HepG2 (cell line): ENCODE measurements around the gene P3R3URF. TPM values are rescaled to one million over a fixed set of nuclear protein-coding genes. Genes with fewer than 3 reads are reported as not detected.

ENCODE experiments used
- ELF1 ChIP-seq: sonication (generic); formaldehyde crosslinking; IDR thresholded peaks from 2 replicates; pipeline ENCODE4 v1.4.0; 2020; ENCODE audit warnings: missing genetic modification reagents
- GFI1 ChIP-seq: sonication (generic); formaldehyde crosslinking; IDR thresholded peaks from 2 replicates; pipeline ENCODE4 v1.5.0; 2020; ENCODE audit warnings: missing genetic modification reagents, mild to moderate bottlenecking, borderline replicate concordance
- PRDM10 ChIP-seq: sonication (generic); formaldehyde crosslinking; IDR thresholded peaks from 2 replicates; pipeline ENCODE4 v1.4.0; 2020; ENCODE audit warnings: low read depth, missing genetic modification reagents
- SOX13 ChIP-seq, 3 experiments: fragments of 450-650 bp in 1 of 3; sonication (generic) in 1 of 3; formaldehyde crosslinking in 1 of 3; IDR thresholded peaks in 2 of 3; conservative IDR thresholded peaks in 1 of 3; 2 replicates each; pipeline versions ENCODE4 v1.5.0 to v1.6.1; 2016 to 2020; ENCODE audit warnings: antibody characterized with exemption in 1 of 3, mild to moderate bottlenecking in 1 of 3, missing compliant biosample characterization in 1 of 3, missing genetic modification reagents in 1 of 3, moderate library complexity in 1 of 3
- ZMYM2 ChIP-seq: sonication (generic); formaldehyde crosslinking; IDR thresholded peaks from 2 replicates; pipeline ENCODE4 v1.8.0; 2022; ENCODE audit warnings: mild to moderate bottlenecking, missing genetic modification reagents
- ZNF232 ChIP-seq: sonication (generic); formaldehyde crosslinking; IDR thresholded peaks from 2 replicates; pipeline ENCODE4 v1.4.0; 2020; ENCODE audit warnings: missing genetic modification reagents, borderline replicate concordance
- ZNF333 ChIP-seq: sonication (generic); formaldehyde crosslinking; IDR thresholded peaks from 2 replicates; pipeline ENCODE4 v1.4.0; 2020; ENCODE audit warnings: mild to moderate bottlenecking, missing genetic modification reagents, borderline replicate concordance
- ZNF451 ChIP-seq: sonication (generic); formaldehyde crosslinking; IDR thresholded peaks from 2 replicates; pipeline ENCODE4 v1.5.0; 2020; ENCODE audit warnings: mild to moderate bottlenecking, missing genetic modification reagents
- ZNF549 ChIP-seq: sonication (generic); formaldehyde crosslinking; IDR thresholded peaks from 2 replicates; pipeline ENCODE4 v1.5.0; 2020; ENCODE audit warnings: missing genetic modification reagents
- ZNF557 ChIP-seq: sonication (generic); formaldehyde crosslinking; IDR thresholded peaks from 2 replicates; pipeline ENCODE4 v1.4.0; 2020; ENCODE audit warnings: missing genetic modification reagents
- ZNF674 ChIP-seq: sonication (generic); formaldehyde crosslinking; IDR thresholded peaks from 2 replicates; pipeline ENCODE4 v1.5.0; 2020; ENCODE audit warnings: low read depth, mild to moderate bottlenecking, missing genetic modification reagents
- ZNF775 ChIP-seq: sonication (generic); formaldehyde crosslinking; IDR thresholded peaks from 2 replicates; pipeline ENCODE4 v1.4.0; 2020; ENCODE audit warnings: missing genetic modification reagents, mild to moderate bottlenecking, moderate library complexity, borderline replicate concordance
- polyA plus RNA-seq, 8 experiments: library from polyadenylated mRNA; depleted of rRNA in 3 of 8; stranded (reverse) in 7 of 8; unstranded in 1 of 8; fragments of >200 nt; fragmentation: Illumina TruSeq in 4 of 8; extraction: Trizol in 4 of 8; gene quantifications; 2 replicates each; pipeline versions ENCODE4 v1.2.1 to v1.2.3, GENCODE V29; 2011 to 2016; ENCODE audit warnings: low read depth in 4 of 8, missing spikeins in 1 of 8, mixed read lengths in 1 of 8; ENCODE audit not compliant: insufficient read depth in 1 of 8
- total RNA-seq, 5 experiments: library from RNA; depleted of rRNA; stranded (reverse); fragments of >200 nt; fragmentation: Illumina TruSeq; extraction: Trizol; gene quantifications; 2 replicates each; pipeline ENCODE4 v1.2.3, GENCODE V29; 2016; ENCODE audit warnings: low read depth in 1 of 5
- TF ChIP-seq, protein P1 (sequence below): sonication (generic); formaldehyde crosslinking; IDR thresholded peaks from 2 replicates; pipeline ENCODE4 v1.4.0; 2020; ENCODE audit warnings: missing genetic modification reagents
- TF ChIP-seq, protein P2 (sequence below): IDR thresholded peaks from 2 replicates; pipeline ENCODE4 v1.6.1; 2018; ENCODE audit warnings: missing genetic modification reagents, mild to moderate bottlenecking, missing compliant biosample characterization
- TF ChIP-seq, protein P3 (sequence below): sonication (generic); formaldehyde crosslinking; IDR thresholded peaks from 2 replicates; pipeline ENCODE4 v1.4.0; 2020; ENCODE audit warnings: missing genetic modification reagents

The P3R3URF gene
- total and polyA plus RNA-seq, 2 of the 13 experiments (the other 11 are each of a cell fraction or from before 2014, with no cell fraction given) = not detected

- peak; percentile 33; the same call in 1 of the 2 replicates for TF ChIP-seq SOX13 (IDR thresholded peaks at IDR 0.05)
- peak in 1 of 2 experiments; percentile 56; a peak in 1 of 4 replicates for TF ChIP-seq SOX13 (CRISPR knock-in tag; conservative IDR thresholded peaks at IDR 0.05 in 1 of 2, IDR thresholded peaks at IDR 0.05 in 1 of 2)
- TF ChIP-seq, protein P1, sequence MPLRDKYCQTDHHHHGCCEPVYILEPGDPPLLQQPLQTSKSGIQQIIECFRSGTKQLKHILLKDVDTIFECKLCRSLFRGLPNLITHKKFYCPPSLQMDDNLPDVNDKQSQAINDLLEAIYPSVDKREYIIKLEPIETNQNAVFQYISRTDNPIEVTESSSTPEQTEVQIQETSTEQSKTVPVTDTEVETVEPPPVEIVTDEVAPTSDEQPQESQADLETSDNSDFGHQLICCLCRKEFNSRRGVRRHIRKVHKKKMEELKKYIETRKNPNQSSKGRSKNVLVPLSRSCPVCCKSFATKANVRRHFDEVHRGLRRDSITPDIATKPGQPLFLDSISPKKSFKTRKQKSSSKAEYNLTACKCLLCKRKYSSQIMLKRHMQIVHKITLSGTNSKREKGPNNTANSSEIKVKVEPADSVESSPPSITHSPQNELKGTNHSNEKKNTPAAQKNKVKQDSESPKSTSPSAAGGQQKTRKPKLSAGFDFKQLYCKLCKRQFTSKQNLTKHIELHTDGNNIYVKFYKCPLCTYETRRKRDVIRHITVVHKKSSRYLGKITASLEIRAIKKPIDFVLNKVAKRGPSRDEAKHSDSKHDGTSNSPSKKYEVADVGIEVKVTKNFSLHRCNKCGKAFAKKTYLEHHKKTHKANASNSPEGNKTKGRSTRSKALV (CRISPR knock-in tag) = peak; percentile 94
- no peak for TF ChIP-seq ZNF775
- TF ChIP-seq ZNF674 = peak; percentile 57; the same call in 1 of the 2 replicates
- TF ChIP-seq PRDM10 (CRISPR knock-in tag) = peak; percentile 100
- peak; percentile 27; the same call in 1 of the 2 replicates for TF ChIP-seq ZNF333 (CRISPR knock-in tag)
- TF ChIP-seq, protein P2, sequence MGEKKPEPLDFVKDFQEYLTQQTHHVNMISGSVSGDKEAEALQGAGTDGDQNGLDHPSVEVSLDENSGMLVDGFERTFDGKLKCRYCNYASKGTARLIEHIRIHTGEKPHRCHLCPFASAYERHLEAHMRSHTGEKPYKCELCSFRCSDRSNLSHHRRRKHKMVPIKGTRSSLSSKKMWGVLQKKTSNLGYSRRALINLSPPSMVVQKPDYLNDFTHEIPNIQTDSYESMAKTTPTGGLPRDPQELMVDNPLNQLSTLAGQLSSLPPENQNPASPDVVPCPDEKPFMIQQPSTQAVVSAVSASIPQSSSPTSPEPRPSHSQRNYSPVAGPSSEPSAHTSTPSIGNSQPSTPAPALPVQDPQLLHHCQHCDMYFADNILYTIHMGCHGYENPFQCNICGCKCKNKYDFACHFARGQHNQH (CRISPR knock-in tag) = peak; percentile 97
- peak; percentile 98 for TF ChIP-seq ZNF451
- peak; percentile 96 for TF ChIP-seq ZNF557 (CRISPR knock-in tag)
- TF ChIP-seq ZMYM2 (CRISPR knock-in tag) = peak; percentile 88
- no peak for TF ChIP-seq ZNF549
- TF ChIP-seq, protein P3, sequence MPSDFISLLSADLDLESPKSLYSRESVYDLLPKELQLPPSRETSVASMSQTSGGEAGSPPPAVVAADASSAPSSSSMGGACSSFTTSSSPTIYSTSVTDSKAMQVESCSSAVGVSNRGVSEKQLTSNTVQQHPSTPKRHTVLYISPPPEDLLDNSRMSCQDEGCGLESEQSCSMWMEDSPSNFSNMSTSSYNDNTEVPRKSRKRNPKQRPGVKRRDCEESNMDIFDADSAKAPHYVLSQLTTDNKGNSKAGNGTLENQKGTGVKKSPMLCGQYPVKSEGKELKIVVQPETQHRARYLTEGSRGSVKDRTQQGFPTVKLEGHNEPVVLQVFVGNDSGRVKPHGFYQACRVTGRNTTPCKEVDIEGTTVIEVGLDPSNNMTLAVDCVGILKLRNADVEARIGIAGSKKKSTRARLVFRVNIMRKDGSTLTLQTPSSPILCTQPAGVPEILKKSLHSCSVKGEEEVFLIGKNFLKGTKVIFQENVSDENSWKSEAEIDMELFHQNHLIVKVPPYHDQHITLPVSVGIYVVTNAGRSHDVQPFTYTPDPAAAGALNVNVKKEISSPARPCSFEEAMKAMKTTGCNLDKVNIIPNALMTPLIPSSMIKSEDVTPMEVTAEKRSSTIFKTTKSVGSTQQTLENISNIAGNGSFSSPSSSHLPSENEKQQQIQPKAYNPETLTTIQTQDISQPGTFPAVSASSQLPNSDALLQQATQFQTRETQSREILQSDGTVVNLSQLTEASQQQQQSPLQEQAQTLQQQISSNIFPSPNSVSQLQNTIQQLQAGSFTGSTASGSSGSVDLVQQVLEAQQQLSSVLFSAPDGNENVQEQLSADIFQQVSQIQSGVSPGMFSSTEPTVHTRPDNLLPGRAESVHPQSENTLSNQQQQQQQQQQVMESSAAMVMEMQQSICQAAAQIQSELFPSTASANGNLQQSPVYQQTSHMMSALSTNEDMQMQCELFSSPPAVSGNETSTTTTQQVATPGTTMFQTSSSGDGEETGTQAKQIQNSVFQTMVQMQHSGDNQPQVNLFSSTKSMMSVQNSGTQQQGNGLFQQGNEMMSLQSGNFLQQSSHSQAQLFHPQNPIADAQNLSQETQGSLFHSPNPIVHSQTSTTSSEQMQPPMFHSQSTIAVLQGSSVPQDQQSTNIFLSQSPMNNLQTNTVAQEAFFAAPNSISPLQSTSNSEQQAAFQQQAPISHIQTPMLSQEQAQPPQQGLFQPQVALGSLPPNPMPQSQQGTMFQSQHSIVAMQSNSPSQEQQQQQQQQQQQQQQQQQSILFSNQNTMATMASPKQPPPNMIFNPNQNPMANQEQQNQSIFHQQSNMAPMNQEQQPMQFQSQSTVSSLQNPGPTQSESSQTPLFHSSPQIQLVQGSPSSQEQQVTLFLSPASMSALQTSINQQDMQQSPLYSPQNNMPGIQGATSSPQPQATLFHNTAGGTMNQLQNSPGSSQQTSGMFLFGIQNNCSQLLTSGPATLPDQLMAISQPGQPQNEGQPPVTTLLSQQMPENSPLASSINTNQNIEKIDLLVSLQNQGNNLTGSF (CRISPR knock-in tag) = peak; percentile 97
- peak; percentile 38 for TF ChIP-seq ELF1 (CRISPR knock-in tag)
- peak; percentile 96 for TF ChIP-seq ZNF232 (CRISPR knock-in tag)
- peak; percentile 88 for TF ChIP-seq GFI1 (CRISPR knock-in tag)
Measured at GRCh38 chr1:46132529-46133180, 43.6 kb downstream of the P3R3URF start, which contains the start of gene PIK3R3 (continued).
